ENCODE measurements around the gene LRRN2. TPM values are rescaled to one million over a fixed set of nuclear protein-coding genes. Genes with fewer than 3 reads are reported as not detected.

Gene LRRN2
- total RNA-seq, 1 experiment from 2014 or later, result 5.8 TPM

GRCh38 chr1:204672482-204673121 is 12.9 kb downstream of the LRRN2 start:
- Histone ChIP-seq H4K5ac (ENCODE audit: insufficient read length, low read depth, low read length) (no peak overlapping the region), H3K79me2 (ENCODE audit: insufficient read depth, low read length) (no peaks in the 10 kb centered on the region), H3K4me2 (ENCODE audit: insufficient read depth, insufficient read length, low read length) (no peak overlapping the region), H2BK12ac (ENCODE audit: insufficient read length, low read depth, low read length) (no peak overlapping the region), H3T11ph (ENCODE audit: low read length) (no peak overlapping the region), H3K79me1 (ENCODE audit: insufficient read depth, low read depth, low read length, poor library complexity, severe bottlenecking) (no peaks in the 10 kb centered on the region), H2BK15ac (ENCODE audit: low read depth, low read length) (no peak overlapping the region), H2BK5ac (ENCODE audit: insufficient read length, low read length) (no peak overlapping the region), H3K9ac (ENCODE audit: extremely low read depth, insufficient read length, low read length) (no peak overlapping the region), H3K14ac (ENCODE audit: insufficient read depth, low read length) (no peak overlapping the region), H4K20me1 (ENCODE audit: control insufficient read depth, insufficient read depth, insufficient read length) (no peaks in the 10 kb centered on the region), H3K4me1 (ENCODE audit: insufficient read depth, low read length) (no peaks in the 10 kb centered on the region; the same call in 1 of the 2 replicates), H3K9me3 (ENCODE audit: control insufficient read depth, low read depth, low read length) (no peaks in the 10 kb centered on the region), H3K27ac (ENCODE audit: insufficient read length, low read depth, low read length) (no peak overlapping the region), H4K91ac (ENCODE audit: insufficient read length, low read depth, low read length) (no peak overlapping the region), H2AK5ac (ENCODE audit: insufficient read length, low read length) (no peak overlapping the region), H3K23ac (ENCODE audit: insufficient read length, low read depth, low read length) (no peak overlapping the region), H4K8ac (replicated peaks; ENCODE audit: insufficient read length, low read depth, low read length) (no peak overlapping the region), H2AFZ (ENCODE audit: low read length) (no peak overlapping the region), H3K4ac (ENCODE audit: low read depth, low read length) (no peak overlapping the region), H2BK20ac (ENCODE audit: low read depth, low read length, poor library complexity, severe bottlenecking) (no peak overlapping the region), H2BK120ac (ENCODE audit: low read depth, low read length, poor library complexity, severe bottlenecking) (no peak overlapping the region), H3K23me2 (ENCODE audit: insufficient read length, low read depth, low read length, poor library complexity, severe bottlenecking) (no peaks in the 10 kb centered on the region), H3K18ac (ENCODE audit: insufficient read length, low read depth, low read length) (no peak overlapping the region), H3K56ac (ENCODE audit: insufficient read length, low read depth, low read length) (no peak overlapping the region), H3K27me3 (ENCODE audit: insufficient read depth, low read length) (no peaks in the 10 kb centered on the region)
- Mint-ChIP-seq H3K4me1 (peaks cover 11 to 13% of the 10 kb centered on the region in 2 experiments), H3K27me3 (ENCODE audit: low read depth) (no peaks in the 10 kb centered on the region), H3K36me3 (ENCODE audit: insufficient read depth in 1 of 3, low read depth in 3 of 3) (no peaks in the 10 kb centered on the region; a peak in 1 of 7 replicates), H3K4me3 (no peak overlapping the region), H3K27ac (no peak overlapping the region), H3K9me3 (no peaks in the 10 kb centered on the region)
- TF ChIP-seq, protein P1, sequence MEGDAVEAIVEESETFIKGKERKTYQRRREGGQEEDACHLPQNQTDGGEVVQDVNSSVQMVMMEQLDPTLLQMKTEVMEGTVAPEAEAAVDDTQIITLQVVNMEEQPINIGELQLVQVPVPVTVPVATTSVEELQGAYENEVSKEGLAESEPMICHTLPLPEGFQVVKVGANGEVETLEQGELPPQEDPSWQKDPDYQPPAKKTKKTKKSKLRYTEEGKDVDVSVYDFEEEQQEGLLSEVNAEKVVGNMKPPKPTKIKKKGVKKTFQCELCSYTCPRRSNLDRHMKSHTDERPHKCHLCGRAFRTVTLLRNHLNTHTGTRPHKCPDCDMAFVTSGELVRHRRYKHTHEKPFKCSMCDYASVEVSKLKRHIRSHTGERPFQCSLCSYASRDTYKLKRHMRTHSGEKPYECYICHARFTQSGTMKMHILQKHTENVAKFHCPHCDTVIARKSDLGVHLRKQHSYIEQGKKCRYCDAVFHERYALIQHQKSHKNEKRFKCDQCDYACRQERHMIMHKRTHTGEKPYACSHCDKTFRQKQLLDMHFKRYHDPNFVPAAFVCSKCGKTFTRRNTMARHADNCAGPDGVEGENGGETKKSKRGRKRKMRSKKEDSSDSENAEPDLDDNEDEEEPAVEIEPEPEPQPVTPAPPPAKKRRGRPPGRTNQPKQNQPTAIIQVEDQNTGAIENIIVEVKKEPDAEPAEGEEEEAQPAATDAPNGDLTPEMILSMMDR (conservative IDR thresholded peaks at IDR 0.05), result no peak
- no CpG with 5 or more reads among the region's 10 CpGs for WGBS (ENCODE audit: extremely low coverage, insufficient read length, low lambda C conversion rate)
- no peak for DNase-seq
